NCI-H1092 treated with DMSO at 0.1 percent for 48 hours (cell line): ENCODE data around the gene WDR86.
A peak's percentile ranks its signal among the peaks of the same experiment; 100 is the strongest.

ENCODE experiments used
- DNase-seq: peaks from one replicate; lab custom pipeline; 2025; lab: John Stamatoyannopoulos, UW

The WDR86 gene, protein sequence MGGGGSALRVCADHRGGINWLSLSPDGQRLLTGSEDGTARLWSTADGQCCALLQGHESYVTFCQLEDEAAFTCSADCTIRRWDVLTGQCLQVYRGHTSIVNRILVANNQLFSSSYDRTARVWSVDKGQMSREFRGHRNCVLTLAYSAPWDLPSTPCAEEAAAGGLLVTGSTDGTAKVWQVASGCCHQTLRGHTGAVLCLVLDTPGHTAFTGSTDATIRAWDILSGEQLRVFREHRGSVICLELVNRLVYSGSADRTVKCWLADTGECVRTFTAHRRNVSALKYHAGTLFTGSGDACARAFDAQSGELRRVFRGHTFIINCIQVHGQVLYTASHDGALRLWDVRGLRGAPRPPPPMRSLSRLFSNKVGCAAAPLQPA

DNA sequence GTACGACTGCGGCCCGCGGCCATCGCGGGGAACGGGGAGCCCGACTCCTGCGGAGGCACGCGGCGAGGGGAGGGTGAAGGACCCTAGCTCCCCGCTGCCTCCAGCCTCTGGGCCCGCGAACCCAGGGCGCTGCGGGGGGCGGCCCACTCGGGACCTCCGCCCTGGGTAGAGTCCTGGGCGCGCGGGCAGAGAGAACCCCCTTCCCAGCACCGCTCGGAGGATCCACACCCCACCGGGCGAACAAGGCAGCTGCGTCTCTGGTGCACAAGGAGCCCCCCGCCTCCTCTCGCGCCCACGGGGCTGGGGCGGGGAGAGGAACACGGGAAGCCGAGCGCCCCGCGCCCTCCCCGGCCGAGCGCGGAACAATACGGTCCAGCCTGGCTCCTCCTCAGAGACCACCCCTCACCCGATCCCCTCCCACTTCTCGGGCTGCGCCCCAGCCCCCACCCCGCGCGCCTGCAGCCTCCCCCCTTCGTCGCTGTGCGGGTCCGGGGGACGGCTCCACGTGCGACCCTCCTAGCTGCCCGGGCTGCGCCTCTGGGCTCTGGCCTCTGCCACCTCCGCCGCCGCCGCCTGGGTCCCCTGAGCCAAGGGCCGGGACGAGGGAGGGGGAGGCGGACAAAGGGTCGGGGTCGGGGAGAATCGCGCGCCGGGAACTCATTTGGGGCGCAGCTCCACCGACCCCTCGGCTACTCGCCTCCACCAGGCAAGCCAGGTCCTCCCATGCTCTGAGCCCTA lies at the start of gene WDR86:
WDR86 (minus strand) TSS at position 372 of the 738 bp plus-strand sequence. CDS start 449 bp downstream, outside the sequence.
- DNase-seq: peak; percentile 23

DNA sequence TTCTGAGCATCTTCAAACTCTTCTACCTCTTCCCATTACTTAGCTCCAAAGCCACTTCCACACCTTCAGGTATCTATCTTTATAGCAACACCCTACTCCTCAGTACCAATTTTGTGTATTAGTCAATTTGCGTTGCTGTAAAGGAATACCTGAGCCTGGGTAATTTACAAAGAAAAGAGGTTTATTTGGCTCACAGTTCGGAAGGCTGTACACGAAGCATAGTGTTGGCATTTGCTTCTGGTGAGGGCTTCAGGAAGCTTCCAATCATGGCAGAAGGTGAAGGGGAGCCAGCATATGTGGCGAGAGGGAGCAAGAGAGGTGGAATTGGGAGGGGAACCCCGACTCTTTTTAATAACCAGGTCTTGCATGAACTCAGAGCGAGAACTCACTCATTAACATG lies 47.7 kb upstream of the WDR86 start:
- DNase-seq: no peak

DNA sequence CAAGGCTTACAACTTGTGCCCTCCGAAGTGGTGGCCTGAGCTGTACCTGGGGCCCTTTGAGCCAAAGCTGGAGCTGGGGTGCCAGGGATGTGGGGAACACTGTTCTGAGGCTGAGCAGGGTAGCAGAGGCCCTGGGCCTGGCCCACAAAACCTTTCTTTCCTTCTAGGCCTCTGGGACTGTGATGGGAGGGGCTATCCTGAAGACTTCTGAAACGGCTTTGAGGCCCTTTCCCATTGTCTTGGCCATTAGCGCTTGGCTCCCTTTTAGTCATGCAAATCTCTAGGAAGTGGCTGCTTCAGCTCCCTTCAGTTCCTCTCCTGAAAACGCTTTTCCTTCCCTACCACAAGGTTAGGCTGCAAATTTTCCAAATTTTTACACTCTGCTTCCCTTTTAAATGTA lies 46.9 kb upstream of the WDR86 start:
- DNase-seq: no peak

DNA sequence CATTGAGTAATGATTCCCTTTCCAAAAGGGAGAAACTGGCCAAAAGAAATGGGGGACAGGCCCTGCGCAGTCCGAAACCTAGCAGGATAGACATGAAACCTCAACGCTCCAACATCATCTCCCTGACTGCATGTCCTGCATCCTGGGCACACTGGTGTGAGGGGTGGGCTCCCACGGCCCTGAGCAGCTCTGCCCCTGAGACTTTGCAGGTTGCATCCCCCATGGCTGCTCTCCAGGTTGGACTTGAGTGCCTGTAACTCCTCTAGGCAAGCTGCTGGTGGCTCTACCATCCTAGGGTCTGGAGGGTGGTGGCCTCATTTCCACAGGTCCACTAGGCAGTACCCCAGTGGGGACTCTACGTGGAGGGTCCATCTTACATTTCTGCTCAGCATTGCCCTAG lies 46.4 kb upstream of the WDR86 start:
- DNase-seq: no peak

DNA sequence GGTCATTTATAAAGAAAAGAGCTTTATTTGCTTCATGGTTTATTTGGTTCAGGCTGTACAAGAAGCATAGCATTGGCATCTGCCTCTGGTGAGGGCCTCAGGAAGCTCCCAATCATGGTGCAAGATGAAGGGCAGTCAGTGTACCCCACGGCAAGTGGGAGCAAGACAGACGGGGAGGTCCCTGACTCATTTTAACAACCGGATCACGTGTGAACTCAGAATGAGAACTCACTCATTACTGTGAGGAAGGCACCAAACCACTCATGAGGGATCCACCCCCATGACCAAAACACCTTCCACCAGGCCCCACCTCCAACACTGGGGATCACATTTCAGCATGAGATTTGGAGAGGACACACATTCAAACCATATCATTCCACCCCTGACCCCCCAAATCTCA lies 45.9 kb upstream of the WDR86 start:
- DNase-seq: no peak

DNA sequence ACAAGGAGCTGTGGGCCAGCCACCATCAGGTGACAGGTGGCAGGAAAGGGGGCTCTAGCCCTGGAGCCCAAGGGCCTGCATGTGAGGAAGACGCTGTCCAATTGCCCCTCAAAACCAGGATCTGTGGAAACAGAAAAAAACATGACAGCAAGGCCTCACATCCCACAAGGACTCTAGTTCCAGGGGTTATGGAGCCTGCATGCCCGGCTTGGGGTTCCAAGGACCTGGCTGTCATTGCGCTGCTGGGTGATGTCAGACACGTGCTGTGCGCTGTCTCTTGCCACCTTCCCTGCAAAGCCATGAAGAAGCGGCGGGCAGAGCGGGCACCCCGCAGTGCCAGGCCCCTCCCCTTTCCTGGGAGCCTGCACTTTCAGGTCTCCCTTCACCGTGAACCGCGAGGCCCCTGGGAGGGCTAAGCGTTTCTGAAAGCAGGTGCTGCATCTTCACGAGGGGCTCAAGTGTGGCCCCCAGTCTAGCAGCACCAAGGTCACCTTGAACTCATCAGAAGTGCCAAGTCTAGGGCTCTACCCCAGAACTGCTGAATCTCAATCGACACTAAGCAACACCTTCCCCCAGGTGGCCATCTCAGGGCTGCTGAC lies 45.2 kb upstream of the WDR86 start:
- no peak for DNase-seq

DNA sequence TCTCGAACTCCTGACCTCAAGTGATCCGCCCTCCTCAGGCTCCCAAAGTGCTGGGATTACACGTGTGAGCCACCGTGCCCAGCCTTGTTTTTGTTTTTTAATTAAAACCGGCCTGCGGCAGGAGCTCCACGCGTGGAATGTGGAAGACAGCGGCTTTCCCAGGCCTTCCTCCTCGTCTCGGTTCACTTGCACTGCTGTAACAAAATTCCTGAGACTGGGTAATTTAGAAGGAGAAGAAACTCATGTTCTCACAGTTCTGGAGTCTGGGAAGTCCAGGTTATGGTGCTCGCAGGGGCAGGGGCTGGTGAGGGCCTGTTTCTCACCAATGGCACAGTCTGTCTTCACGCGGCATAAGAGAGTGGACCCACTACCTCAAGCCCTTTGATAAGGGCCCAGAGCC lies 44.5 kb upstream of the WDR86 start:
- DNase-seq: no peak

DNA sequence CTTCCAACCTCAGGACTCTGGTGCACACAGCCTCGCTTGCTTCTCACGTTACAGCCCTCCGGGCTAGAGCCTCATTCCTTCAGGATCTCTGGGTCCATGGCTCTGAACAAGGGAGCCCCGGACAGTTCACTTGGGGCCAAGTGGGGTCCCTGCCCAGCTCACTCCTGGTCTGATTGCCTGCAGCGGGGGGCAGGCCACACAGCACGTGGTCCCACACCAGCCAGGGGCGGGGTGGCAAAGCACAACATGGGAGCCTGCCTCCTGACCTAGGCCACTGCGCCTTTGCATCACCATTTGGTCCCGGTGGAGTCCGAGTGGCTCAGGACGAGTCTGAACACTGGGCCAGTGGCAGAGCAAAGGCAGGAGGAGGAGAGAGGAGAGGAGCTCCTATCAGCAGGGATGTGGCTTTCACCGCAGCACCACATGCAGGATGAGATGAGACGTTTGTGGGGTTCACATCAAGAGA lies 43.5 kb upstream of the WDR86 start:
- DNase-seq: no peak

DNA sequence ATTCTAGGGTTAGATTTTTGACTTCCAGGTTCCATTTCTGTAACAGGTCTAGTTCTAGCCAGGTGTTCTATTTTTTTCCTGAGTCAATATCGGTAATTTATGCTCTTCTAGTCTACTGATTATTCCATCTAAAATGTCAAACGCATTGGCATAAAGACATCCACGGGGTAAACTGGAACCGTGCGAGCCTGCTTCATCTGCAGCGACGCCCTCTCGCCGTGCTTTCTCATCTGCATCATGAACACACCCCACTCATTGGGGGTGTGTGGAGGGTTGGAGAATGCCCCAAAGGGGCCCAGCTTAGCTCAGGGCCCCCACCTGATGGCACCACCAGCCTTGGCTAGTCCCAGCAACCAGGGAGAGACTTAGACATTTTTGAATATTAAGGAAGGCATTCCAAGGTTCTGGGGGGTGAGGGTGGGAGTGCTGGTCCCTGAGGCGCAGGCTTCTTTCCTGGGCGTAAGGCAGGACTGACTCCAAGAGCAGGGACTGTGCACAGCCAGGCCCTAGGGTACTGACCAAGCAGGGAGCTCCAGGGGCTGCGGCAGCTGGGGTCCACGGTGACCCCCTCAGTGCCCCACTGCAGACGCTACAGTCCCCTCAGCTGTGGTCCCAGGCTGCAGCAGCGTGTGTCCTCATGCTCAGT lies 43.0 kb upstream of the WDR86 start:
- DNase-seq: no peak

DNA sequence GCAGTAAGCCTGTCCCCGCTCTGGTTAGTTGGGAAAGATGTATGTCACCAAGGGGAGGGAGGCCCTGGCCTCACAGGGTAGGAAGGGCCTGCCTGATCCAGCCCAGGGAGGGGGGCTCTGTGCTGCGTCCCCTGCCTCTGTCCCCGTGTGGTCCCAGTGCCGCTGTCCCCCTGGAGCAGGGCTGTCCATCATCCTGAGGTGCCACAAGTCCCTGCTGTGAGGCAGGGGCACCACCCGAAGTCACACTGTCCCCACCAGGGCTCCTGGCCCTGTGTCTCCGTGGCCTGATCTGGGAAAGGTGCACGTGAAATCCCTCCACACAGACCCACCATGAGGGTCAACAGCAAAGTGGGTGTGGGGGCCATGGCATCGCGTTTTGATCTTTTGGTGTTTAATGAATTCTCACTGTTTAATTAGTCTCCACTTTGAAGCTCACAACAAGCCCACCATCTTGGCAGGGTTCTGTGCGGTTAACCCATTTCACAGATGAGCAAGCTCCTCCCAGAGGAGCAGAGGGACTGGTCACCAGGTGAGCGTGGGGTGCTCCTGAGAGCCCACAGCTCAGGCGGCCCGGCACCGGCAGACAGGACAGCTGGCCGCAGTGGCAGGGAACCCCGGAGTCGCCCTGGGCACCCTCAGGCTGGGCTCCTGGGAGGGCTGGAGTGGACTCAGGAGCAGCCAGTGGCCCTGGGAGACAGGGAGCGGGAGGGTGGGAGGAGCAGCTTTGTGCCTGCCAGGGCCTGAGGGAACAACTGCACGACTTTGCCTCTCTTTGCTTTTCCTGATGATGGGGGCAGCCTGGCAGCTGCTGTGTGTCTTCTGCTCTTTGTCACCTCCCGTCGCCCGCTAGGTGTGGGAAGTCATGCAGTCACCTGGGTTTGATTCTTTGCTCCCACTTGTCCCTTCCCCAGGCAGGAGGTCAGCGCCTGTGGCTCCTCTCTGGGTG lies 42.1 kb upstream of the WDR86 start:
- no peak for DNase-seq

DNA sequence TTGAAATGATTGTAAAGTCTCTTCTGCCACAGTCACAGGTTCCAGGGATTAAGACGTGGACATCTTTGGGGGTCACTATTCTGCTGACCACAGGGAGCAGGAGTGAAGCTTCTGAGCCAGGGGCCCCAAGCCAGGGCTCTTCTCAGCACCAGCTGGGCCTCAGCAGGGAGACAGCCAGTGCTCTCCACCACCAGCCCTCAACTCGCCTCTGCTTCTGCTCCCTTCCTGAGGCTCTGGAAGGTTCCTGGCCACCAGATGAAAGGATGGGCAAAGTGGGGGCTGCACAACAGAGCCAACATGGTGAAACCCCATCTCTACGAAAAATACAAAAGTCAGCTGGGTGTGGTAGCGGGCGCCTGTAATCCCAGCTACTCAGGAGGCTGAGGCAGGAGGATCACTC lies 41.3 kb upstream of the WDR86 start:
- DNase-seq: no peak

DNA sequence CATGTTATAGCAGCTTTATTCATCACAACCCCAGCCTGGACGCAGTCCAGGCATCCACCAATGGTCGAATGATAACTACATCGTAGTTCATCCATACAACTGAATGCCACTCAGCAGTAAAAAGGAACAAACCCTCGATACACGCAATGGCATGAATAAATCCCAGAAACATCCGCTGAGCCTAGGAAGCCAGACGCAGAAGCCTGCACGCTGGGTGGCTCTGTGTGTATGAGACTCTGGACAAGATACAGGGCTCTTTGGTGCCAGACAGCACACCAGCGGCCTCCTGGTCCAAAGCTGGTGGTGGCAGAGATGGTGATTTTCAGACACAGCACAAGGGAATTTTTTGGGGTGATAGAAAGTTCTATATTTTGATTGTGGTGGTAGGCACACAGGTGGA lies 40.2 kb upstream of the WDR86 start:
- DNase-seq: no peak

DNA sequence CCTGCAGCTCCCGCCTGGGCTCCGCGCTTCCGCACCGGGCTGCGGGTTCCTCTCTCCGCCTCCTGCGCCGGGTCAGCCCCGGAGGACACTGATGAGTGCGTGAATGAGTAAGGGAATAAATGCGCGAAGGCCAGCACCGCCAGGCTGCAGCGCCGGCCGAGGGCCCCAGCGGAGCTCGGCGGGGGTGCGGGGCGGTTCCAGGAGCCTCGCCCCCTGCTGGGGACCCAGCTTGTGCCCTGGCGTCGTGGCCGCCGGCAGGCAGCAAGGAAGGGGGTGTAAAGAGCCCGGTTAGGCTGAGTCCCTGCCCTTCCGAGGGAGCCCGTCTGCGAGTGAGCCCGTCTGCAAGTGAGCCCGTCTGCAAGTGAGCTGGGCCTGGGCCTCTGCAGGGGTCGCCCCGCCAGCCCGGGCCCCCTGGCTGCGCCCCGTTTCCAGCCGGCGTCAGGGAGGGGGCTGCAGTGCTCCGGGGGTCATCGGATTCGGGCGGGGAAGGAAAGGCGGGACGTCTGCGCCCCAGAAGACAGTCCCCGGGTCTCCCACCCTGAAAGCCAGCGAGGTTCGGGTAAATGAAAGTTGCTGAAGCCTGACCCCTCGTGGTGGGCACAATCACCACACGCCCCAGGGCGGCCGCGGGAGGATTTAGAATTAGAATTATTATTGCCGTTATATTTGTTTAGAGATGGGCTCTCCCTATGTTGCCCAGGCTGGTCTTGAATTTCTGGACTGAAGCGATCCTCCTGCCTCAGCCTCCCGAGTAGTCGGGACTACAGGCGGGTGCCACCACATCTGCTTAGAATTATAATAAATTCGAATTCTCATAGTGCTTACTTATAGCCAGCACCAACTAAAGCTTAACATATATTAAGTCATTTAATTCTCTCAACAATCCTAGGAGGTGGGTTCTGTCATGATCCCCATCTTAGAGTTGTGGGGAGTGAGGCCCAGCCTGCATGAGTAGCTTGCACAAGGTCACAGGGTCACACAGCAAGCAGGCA lies 38.7 kb upstream of the WDR86 start:
- peak; percentile 63 for DNase-seq

DNA sequence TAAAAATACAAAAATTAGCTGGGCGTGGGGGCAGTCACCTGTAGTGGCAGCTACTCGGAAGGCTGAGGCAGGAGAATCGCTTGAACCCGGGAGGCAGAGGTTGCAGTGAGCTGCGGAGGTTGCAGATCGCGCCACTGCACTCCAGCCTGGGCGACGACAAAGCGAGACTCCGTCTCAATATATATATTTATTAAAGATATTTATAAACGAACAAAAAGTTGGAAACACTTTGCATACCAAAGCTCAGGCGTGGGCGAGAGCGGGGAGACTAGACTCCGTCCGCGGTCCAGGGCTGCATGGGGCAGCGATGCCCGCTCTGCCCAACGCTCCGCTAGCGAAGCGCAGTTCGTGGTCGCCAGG lies 38.0 kb upstream of the WDR86 start:
- DNase-seq: no peak

DNA sequence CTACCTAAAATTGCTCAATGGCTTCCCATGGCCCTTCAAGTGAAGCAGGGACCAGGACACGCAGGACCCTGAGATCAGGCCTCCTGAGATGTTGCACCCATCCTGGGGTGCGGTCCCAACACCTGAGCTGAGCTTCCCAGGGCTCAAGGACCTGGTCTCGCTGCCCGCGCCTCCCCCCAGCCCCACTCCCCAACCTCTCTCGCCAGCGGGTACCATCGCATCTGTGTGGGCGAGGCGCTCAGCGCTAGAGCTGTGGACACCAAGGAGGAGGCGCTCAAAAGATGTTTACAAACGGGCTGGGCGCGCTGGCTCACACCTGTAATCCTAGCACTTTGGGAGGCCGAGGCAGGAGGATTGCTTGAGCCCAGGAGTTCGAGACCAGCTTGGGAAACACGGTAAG lies 37.5 kb upstream of the WDR86 start:
- DNase-seq: no peak

DNA sequence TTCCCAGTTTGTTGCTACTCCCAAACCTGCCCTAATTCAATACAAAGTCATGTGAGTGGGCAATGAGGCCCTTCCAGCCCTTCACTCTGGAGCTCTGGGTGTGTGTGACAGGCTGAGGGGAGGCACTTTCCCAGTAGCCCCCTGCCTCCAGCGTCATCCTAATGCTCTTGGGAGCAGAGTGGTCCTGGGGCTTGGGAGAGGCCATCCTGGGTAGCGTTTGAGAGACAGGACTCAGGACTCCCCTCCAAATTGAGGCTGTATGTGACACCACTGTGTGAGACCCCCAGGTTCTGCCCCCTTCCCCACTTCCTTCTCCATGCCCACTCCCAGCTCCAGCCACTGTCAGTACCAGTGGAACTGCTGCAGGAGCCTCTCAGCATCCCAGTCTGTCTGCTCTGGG lies 36.6 kb upstream of the WDR86 start:
- no peak for DNase-seq

DNA sequence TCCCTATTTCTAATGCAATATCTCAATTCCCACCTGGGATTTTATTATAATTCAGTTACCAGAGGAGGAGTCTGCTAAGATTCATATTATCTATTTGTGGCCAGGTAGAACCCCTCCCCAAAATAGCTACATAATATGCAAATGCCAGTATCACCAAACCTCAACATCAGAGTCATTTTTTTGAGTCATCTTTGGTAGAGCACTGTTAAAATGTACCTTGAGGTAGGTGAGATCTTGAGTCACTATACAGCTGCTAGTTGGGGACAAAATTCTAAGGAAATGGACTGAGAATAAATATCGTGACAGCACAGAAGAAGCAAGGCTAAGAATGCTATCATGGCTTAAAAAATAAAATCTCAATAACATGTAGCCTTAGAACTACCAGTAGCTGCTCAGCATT lies 34.8 kb upstream of the WDR86 start:
- DNase-seq: no peak

DNA sequence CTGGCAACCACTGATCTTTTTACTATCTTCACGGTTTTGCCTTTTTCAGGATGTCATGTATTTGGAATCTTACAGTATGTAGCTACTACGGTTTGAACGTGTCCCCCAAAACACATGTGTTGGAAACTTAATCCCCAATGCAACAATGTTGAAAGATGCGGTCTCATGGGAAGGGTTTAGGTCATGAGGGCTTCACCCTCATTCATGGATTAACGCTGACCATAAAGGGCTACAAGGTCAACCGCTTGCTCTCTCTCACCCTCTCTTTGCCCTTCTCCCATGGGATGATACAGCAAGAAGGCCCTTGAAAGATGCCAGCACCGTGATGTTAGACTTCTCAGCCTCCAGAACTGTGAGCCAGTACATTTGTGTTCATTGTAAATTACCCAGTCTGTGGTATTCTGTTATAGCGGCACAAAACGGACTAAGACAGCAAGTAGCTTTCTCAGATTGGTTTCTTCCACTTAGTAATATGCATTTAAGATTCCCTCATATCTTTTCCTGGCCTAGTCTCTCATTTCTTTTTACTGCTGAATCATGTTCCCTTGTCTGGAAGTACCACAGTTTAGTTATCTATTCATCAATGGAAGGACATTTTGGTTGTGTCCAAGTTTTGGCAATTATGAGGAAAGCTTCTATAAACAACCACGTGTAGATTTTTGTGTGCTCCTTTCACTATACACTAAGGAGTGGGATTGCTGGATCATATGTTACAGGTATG lies 33.1 kb upstream of the WDR86 start:
- no peak for DNase-seq

DNA sequence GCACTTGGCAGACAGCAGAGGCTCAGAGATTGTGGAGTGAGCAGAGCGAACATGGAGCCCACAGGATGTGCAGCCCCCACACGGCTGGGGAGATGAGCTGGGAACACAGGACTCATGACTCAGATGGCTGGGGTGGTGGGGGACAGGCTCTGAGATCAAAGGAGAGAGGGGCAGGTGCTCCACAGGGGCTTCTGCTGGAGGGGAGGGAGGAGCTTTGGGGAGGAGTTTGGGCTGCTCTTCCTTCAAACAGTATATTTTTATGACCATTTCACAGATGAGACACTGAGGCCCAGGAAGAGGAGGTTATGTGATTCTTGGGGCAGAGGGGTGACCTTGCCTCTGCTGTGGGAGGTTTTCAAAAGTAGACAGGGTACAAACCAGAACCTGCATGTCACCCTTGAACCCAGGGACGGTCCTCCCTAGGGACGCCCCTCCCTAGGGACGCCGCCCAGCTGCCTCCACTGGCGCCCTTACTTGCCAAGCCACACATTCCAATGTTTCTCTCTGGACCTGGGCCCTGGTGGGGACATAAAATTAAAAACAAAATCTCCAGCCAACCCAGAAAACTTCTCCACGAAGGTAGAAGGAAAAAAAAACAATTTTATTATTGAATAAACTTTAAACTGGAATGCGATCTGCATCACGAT lies 31.1 kb upstream of the WDR86 start:
- DNase-seq: no peak
